HCT116 (cell line): Measurements from ENCODE around the gene RNF144B. TPM values are rescaled to one million over a fixed set of nuclear protein-coding genes. Genes with fewer than 3 reads are reported as not detected.
"Not testable (repeated sequence)": the region's sequence is repeated elsewhere in the genome, so short reads cannot be mapped to it uniquely, and the experiment has no call there.

Experiments
- ATAC-seq: fragments of 200-7000 bp; cut with Tn5 transposase; 2 replicates; pipeline ENCODE4 v1.9.1; 2020; ENCODE audit warnings: mild to moderate bottlenecking, moderate library complexity
- BruUV-seq: library from RNA; stranded (reverse); fragments of 400-500 nt; replicated peaks from 2 replicates; lab custom pipeline; 2021; lab: Mats Ljungman, UMichigan
- CTCF ChIA-PET: fragments of 300-600 bp; sonication (Branson Sonifier 250); formaldehyde crosslinking; loops from one replicate; lab custom pipeline; 2021; ENCODE audit warnings: antibody characterized with exemption; lab: Charles Lee
- POLR2A ChIA-PET: fragments of 300-600, 350-600 bp; sonication (Branson Sonifier 250); formaldehyde crosslinking; loops from one replicate; lab custom pipeline; 2021; ENCODE audit warnings: antibody characterized with exemption; lab: Charles Lee
- RAD21 ChIA-PET, 2 experiments: fragments of 300-600 bp; sonication (Branson Sonifier 250); formaldehyde crosslinking; loops; one replicate each; lab custom pipeline; 2023; ENCODE audit warnings: low total read pairs in 2 of 2; ENCODE audit not compliant: uncharacterized antibody in 2 of 2, unreplicated experiment in 2 of 2, low non-redundant PET in 1 of 2; lab: Charles Lee
- DNase-seq: peaks from one replicate; pipeline ENCODE4 v3.0.0-alpha.2; 2010; ENCODE audit warnings: low read depth, low spot score
- H2AFZ ChIP-seq: fragments of 200-600 bp; shearing (Covaris generic), sonication (generic); 2 replicates; pipeline ENCODE4 v1.6.1; 2017; ENCODE audit warnings: low read depth, mixed run types, mixed read lengths, antibody characterized with exemption, low read length; ENCODE audit not compliant: poor library complexity, severe bottlenecking
- H3K27ac ChIP-seq: 2 replicates; pipeline ENCODE4 v1.5.1; 2012; ENCODE audit warnings: low read depth, low read length
- H3K27me3 ChIP-seq: fragments of 200-600 bp; sonication (generic); 2 replicates; pipeline ENCODE4 v1.6.1; 2016; ENCODE audit warnings: mixed run types, low read length, mixed read lengths; ENCODE audit not compliant: insufficient read depth
- H3K36me3 ChIP-seq, 2 experiments: fragments of 200-500 bp in 1 of 2; fragments of 200-600 bp in 1 of 2; sonication (Bioruptor generic) in 1 of 2; sonication (generic) in 1 of 2; 2 replicates each; pipeline versions ENCODE4 v1.5.1 to v1.6.1; 2014 to 2016; ENCODE audit warnings: low read length in 2 of 2, inconsistent platforms in 1 of 2, mixed read lengths in 1 of 2, mixed run types in 1 of 2; ENCODE audit not compliant: insufficient read depth in 2 of 2, control insufficient read depth in 1 of 2
- H3K4me1 ChIP-seq, 2 experiments: fragments of 200-600 bp in 1 of 2; sonication (generic) in 1 of 2; 2 replicates each; pipeline versions ENCODE4 v1.5.1 to v1.6.1; 2012 to 2017; ENCODE audit warnings: low read length in 2 of 2, inconsistent platforms in 1 of 2, mild to moderate bottlenecking in 1 of 2, mixed read lengths in 1 of 2, mixed run types in 1 of 2, moderate library complexity in 1 of 2; ENCODE audit not compliant: insufficient read depth in 2 of 2, control insufficient read depth in 1 of 2
- H3K4me2 ChIP-seq: fragments of 200-600 bp; sonication (generic); 2 replicates; pipeline ENCODE4 v1.6.1; 2017; ENCODE audit warnings: mixed run types, low read length, mixed read lengths
- H3K4me3 ChIP-seq, 2 experiments: fragments of 200-600 bp in 1 of 2; sonication (generic) in 1 of 2; replicated peaks in 1 of 2; 2 replicates each; pipeline ENCODE4 v1.5.1; 2011 to 2016; ENCODE audit warnings: low read length in 2 of 2, control low read depth in 1 of 2, low read depth in 1 of 2, mild to moderate bottlenecking in 1 of 2, mixed read lengths in 1 of 2, mixed run types in 1 of 2
- H3K79me2 ChIP-seq: fragments of 200-600 bp; sonication (generic); 2 replicates; pipeline ENCODE4 v1.6.1; 2017; ENCODE audit warnings: mild to moderate bottlenecking, mixed run types, low read length, moderate library complexity, mixed read lengths; ENCODE audit not compliant: insufficient read depth
- H3K9ac ChIP-seq: fragments of 200-600 bp; sonication (generic); 2 replicates; pipeline ENCODE4 v1.6.1; 2016; ENCODE audit warnings: low read length, mixed read lengths
- H3K9me2 ChIP-seq: fragments of 200-600 bp; sonication (generic), shearing (Covaris generic); 2 replicates; pipeline ENCODE4 v1.6.1; 2017; ENCODE audit warnings: mixed run types, mild to moderate bottlenecking, moderate library complexity; ENCODE audit not compliant: insufficient read depth
- H3K9me3 ChIP-seq, 2 experiments: fragments of 200-500 bp in 1 of 2; fragments of 200-600 bp in 1 of 2; sonication (Bioruptor generic) in 1 of 2; sonication (generic) in 1 of 2; 2 replicates each; pipeline ENCODE4 v1.6.1; 2014 to 2017; ENCODE audit warnings: low read length in 2 of 2, mixed read lengths in 2 of 2, inconsistent platforms in 1 of 2, low read depth in 1 of 2, mild to moderate bottlenecking in 1 of 2, mixed run types in 1 of 2, moderate library complexity in 1 of 2; ENCODE audit not compliant: control insufficient read depth in 1 of 2, insufficient read depth in 1 of 2
- H4K20me1 ChIP-seq: fragments of 200-600 bp; sonication (generic), shearing (Covaris generic); 2 replicates; pipeline ENCODE4 v1.6.1; 2017; ENCODE audit warnings: mixed run types, mild to moderate bottlenecking, moderate library complexity; ENCODE audit not compliant: insufficient read depth
- CBX3 ChIP-seq: IDR thresholded peaks from 2 replicates; pipeline ENCODE4 v1.6.1; 2012; ENCODE audit warnings: low read depth
- EGR1 ChIP-seq: IDR thresholded peaks from 2 replicates; pipeline ENCODE4 v1.6.1; 2012; ENCODE audit warnings: low read depth
- EZH2phosphoT487 ChIP-seq: fragments of 200-600 bp; IDR thresholded peaks from 2 replicates; pipeline ENCODE4 v1.6.1; 2018; ENCODE audit warnings: antibody characterized with exemption, borderline replicate concordance
- FOSL1 ChIP-seq: IDR thresholded peaks from 2 replicates; pipeline ENCODE4 v1.6.1; 2012; ENCODE audit warnings: low read depth
- JUND ChIP-seq: IDR thresholded peaks from 2 replicates; pipeline ENCODE4 v1.6.1; 2012
- MAX ChIP-seq: IDR thresholded peaks from 2 replicates; pipeline ENCODE4 v1.6.1; 2012
- POLR2A ChIP-seq: IDR thresholded peaks from 2 replicates; pipeline ENCODE4 v1.7.0; 2011; ENCODE audit warnings: borderline replicate concordance; ENCODE audit not compliant: insufficient read depth, insufficient read length; ENCODE audit errors: extremely low read depth
- RAD21 ChIP-seq: IDR thresholded peaks from 2 replicates; pipeline ENCODE4 v1.6.1; 2012; ENCODE audit warnings: low read depth, mild to moderate bottlenecking
- SRF ChIP-seq: IDR thresholded peaks from 2 replicates; pipeline ENCODE4 v1.6.1; 2012; ENCODE audit warnings: low read depth
- ZBTB33 ChIP-seq: IDR thresholded peaks from 2 replicates; pipeline ENCODE4 v1.6.1; 2011; ENCODE audit warnings: mild to moderate bottlenecking, low read length, moderate library complexity; ENCODE audit not compliant: insufficient replicate concordance; ENCODE audit errors: extremely low read depth
- intact Hi-C: fragments of 100-400 bp; cut with micrococcal nuclease; formaldehyde crosslinking; loops from 2 replicates; pipeline ENCODE4 v1.10.0; 2022
- total RNA-seq: library from RNA; stranded (reverse); gene quantifications from one replicate; pipeline ENCODE4 v1.2.1, GENCODE V29; 2021; ENCODE audit not compliant: unreplicated experiment

The RNF144B gene
- total RNA-seq, 1 experiment from 2014 or later, result 2.1 TPM

GRCh38 chr6:18406955-18407749 lies 20.0 kb downstream of the RNF144B start:
- RAD21 ChIA-PET, result no interaction called here
- Histone ChIP-seq H3K4me2 (no peak overlapping the region), H3K9ac (no peak overlapping the region), H2AFZ (no peak overlapping the region), H3K27ac (no peak overlapping the region), H3K4me1 (no peaks in the 10 kb centered on the region), H3K4me3 (no peak overlapping the region), H4K20me1 (no peaks in the 10 kb centered on the region), H3K27me3 (no peaks in the 10 kb centered on the region), H3K79me2 (no peaks in the 10 kb centered on the region), H3K9me3 (no peaks in the 10 kb centered on the region), H3K9me2 (no peaks in the 10 kb centered on the region), H3K36me3 (no peaks in the 10 kb centered on the region)
- ATAC-seq (no peak), DNase-seq (no peak)
- CTCF ChIA-PET, result no interaction called here
- no peak for TF ChIP-seq ZBTB33
- TF ChIP-seq RAD21, result no peak
- no peak for TF ChIP-seq JUND
- TF ChIP-seq POLR2A, result no peak
- TF ChIP-seq FOSL1, result no peak
- TF ChIP-seq EZH2phosphoT487, result no peak
- no peak for TF ChIP-seq MAX
- no peak for TF ChIP-seq CBX3
- TF ChIP-seq SRF, result no peak
- no peak for TF ChIP-seq EGR1
- intact Hi-C loops, result no loop called here
- POLR2A ChIA-PET, result no interaction called here
- no TSS peak for BruUV-seq

- intact Hi-C loops, H3K27ac ChIP-seq, H3K4me3 ChIP-seq, BruUV-seq, DNase-seq, H2AFZ ChIP-seq, CTCF ChIA-PET, H3K36me3 ChIP-seq, H3K9me3 ChIP-seq, H3K9me2 ChIP-seq, H3K4me1 ChIP-seq, POLR2A ChIA-PET, H3K4me2 ChIP-seq, ATAC-seq, H3K9ac ChIP-seq, H3K27me3 ChIP-seq, RAD21 ChIA-PET, H4K20me1 ChIP-seq, H3K79me2 ChIP-seq: not testable (repeated sequence)
These were observed 22.5 kb downstream of the RNF144B start for GRCh38 chr6:18409602-18410001.
